ENCODE measurements around the gene XKR8. TPM values are rescaled to one million over a fixed set of nuclear protein-coding genes. Genes with fewer than 3 reads are reported as not detected.

Gene XKR8
- total and polyA plus RNA-seq, 4 experiments from 2014 or later = 13.1 to 24.7 (median 16.7) TPM

GRCh38 chr1:27961646-27962221 lies 2.0 kb downstream of the XKR8 start:
- Mint-ChIP-seq H3K9me3 (no peaks in the 10 kb centered on the region), H3K4me3 (peak overlapping the region; percentile 78 to 92 (median 88)), H3K27ac (peak overlapping the region; percentile 75 to 92 (median 81)), H3K27me3 (no peaks in the 10 kb centered on the region), H3K36me3 (peaks cover 13 to 26% of the 10 kb centered on the region in 2 donors), H3K4me1 (peaks cover 17 to 35% (median 25%) of the 10 kb centered on the region in 4 donors)
- H3K27me3 ChIP-seq (ENCODE audit: insufficient read depth, low read length) = no peaks in the 10 kb centered on the region
- no peak for DNase-seq
- ChIA-PET CTCF (ENCODE audit: partially characterized antibody) (interaction anchor here (1.0 to 1.8 kb wide), 5 partner anchors 15 to 21 kb away, joined by 3 to 4 read pairs (median 4); no protein-coding TSS in a partner anchor), POLR2A (ENCODE audit: partially characterized antibody) (interaction anchor here (1.3 kb wide), 1 partner anchor 127 kb away, joined by 3 read pairs; the partner anchor contains the start of gene EYA3)
- no peak overlapping the region for H3K4me3 ChIP-seq (ENCODE audit: low read length in 2 of 2)
- intact Hi-C loops (cut with micrococcal nuclease) = no loop called here
- H3K36me3 ChIP-seq (ENCODE audit: insufficient read depth, low read length) = peaks cover 15% of the 10 kb centered on the region
- no peaks in the 10 kb centered on the region for H3K9me3 ChIP-seq (ENCODE audit: control insufficient read depth in 1 of 2, low read length in 2 of 2)
- H3K27ac ChIP-seq (ENCODE audit: low read depth, low read length) = no peak overlapping the region
- peaks cover 32% of the 10 kb centered on the region for H3K4me1 ChIP-seq (ENCODE audit: insufficient read depth, low read length)

DNA sequence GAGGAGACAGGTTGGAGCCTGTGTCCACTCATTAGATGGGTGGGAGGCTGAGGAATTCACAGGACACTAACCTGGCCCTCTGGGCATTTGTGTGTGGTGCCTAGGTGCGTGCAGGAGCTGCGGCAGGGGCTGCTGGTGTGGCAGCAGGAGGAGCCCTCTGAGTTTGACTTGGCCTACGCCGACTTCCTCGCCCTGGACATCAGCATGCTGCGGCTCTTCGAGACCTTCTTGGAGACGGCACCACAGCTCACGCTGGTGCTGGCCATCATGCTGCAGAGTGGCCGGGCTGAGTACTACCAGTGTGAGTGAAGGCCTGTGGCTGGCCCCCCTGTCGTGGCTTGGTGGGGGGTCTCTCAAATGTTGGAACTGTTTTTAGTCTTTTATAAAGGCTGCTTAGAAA lies 3.6 kb downstream of the XKR8 start:
- no peaks in the 10 kb centered on the region for H3K9me3 ChIP-seq (ENCODE audit: control insufficient read depth in 1 of 2, low read length in 2 of 2)
- Mint-ChIP-seq H3K9me3 (no peaks in the 10 kb centered on the region), H3K27me3 (no peaks in the 10 kb centered on the region), H3K4me1 (peaks cover 16 to 38% (median 27%) of the 10 kb centered on the region in 4 donors), H3K36me3 (peaks cover 19 to 42% of the 10 kb centered on the region in 2 donors), H3K27ac (peak overlapping the region in 4 of 7 donors; percentile 21 to 56 (median 45)), H3K4me3 (no peak overlapping the region)
- CTCF ChIA-PET (ENCODE audit: partially characterized antibody) = interaction anchor here (1.6 kb wide), 1 partner anchor 17 kb away, joined by 4 read pairs; no protein-coding TSS in a partner anchor
- DNase-seq = no peak
- intact Hi-C loops (cut with micrococcal nuclease) = no loop called here
- peaks cover 30% of the 10 kb centered on the region for H3K4me1 ChIP-seq (ENCODE audit: insufficient read depth, low read length)
- no peaks in the 10 kb centered on the region for H3K27me3 ChIP-seq (ENCODE audit: insufficient read depth, low read length)
- no peak overlapping the region for H3K27ac ChIP-seq (ENCODE audit: low read depth, low read length)
- H3K4me3 ChIP-seq (ENCODE audit: low read length in 2 of 2) = no peak overlapping the region
- peaks cover 20% of the 10 kb centered on the region for H3K36me3 ChIP-seq (ENCODE audit: insufficient read depth, low read length)
- POLR2A ChIA-PET (ENCODE audit: partially characterized antibody) = interaction anchor here (0.8 kb wide), 1 partner anchor 90 kb away, joined by 3 read pairs; no protein-coding TSS in a partner anchor

- Mint-ChIP-seq H3K4me3 (no peak overlapping the region), H3K4me1 (peaks cover 17 to 42% (median 21%) of the 10 kb centered on the region in 4 donors), H3K9me3 (no peaks in the 10 kb centered on the region), H3K36me3 (peaks cover 19 to 49% of the 10 kb centered on the region in 2 donors), H3K27ac (peak overlapping the region in 1 of 7 donors; percentile 78), H3K27me3 (no peaks in the 10 kb centered on the region)
- Histone ChIP-seq H3K27me3 (ENCODE audit: insufficient read depth, low read length) (no peaks in the 10 kb centered on the region), H3K4me1 (ENCODE audit: insufficient read depth, low read length) (peaks cover 19% of the 10 kb centered on the region), H3K36me3 (ENCODE audit: insufficient read depth, low read length) (peaks cover 20% of the 10 kb centered on the region), H3K27ac (ENCODE audit: low read depth, low read length) (no peak overlapping the region), H3K4me3 (ENCODE audit: low read length in 2 of 2) (no peak overlapping the region), H3K9me3 (ENCODE audit: control insufficient read depth in 1 of 2, low read length in 2 of 2) (no peaks in the 10 kb centered on the region)
- no peak for DNase-seq
- intact Hi-C loops (cut with micrococcal nuclease) = no loop called here
- ChIA-PET POLR2A (ENCODE audit: partially characterized antibody) (no interaction called here), CTCF (ENCODE audit: partially characterized antibody) (no interaction called here)
These were observed 6.8 kb downstream of the XKR8 start for GRCh38 chr1:27966402-27967105.

DNA sequence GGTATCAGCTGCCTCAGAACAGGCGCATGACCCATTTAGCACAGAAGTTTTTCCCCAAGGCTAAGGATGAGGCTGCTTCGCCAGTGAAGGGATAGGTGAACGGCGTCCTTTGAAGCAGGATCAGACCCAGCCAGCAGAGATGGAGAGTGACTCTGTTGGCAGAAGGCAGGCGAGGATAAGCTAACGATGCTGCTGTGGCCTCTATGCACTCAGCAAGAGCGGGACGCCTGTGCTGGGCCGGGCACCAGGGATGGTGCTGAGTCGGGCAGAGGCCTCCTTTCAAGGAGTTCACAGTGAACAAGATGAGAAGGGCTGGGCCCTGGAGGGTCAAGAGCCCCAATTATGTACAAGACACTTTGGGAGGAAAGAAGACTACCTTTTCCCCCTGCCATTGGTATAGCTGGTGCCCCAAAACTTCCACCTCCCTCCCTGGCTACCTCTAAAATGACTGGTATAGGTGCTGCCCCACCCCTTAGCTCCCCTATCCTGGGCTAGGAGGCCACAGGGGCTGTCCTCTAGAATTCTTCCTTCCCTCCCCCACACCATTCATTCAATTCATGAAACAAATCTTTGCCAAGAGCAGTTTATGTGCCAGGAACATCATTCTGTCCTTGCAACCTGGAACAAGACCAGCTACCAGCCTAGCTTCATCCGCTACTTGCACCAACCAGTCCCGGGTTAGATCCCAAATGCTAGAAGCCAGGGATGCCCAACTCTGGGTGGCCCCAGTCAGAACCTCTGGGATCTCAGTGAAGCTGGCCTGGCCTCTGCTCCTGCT lies 7.5 kb downstream of the XKR8 start:
- intact Hi-C loops (cut with micrococcal nuclease) = no loop called here
- H3K27me3 Mint-ChIP-seq = no peaks in the 10 kb centered on the region
- H3K4me1 Mint-ChIP-seq = peaks cover 13 to 36% (median 16%) of the 10 kb centered on the region in 4 donors
- peaks cover 20% of the 10 kb centered on the region for H3K36me3 ChIP-seq (ENCODE audit: insufficient read depth, low read length)
- CTCF ChIA-PET (ENCODE audit: partially characterized antibody) = no interaction called here
- H3K36me3 Mint-ChIP-seq = peaks cover 19 to 49% of the 10 kb centered on the region in 2 donors
- POLR2A ChIA-PET (ENCODE audit: partially characterized antibody) = interaction anchor here (2.4 kb wide), 1 partner anchor 7 kb away, joined by 11 read pairs; the partner anchor contains the start of gene XKR8
- H3K4me3 ChIP-seq (ENCODE audit: low read length in 2 of 2) = no peak overlapping the region
- no peaks in the 10 kb centered on the region for H3K27me3 ChIP-seq (ENCODE audit: insufficient read depth, low read length)
- H3K9me3 ChIP-seq (ENCODE audit: control insufficient read depth in 1 of 2, low read length in 2 of 2) = no peaks in the 10 kb centered on the region
- no peak overlapping the region for H3K27ac ChIP-seq (ENCODE audit: low read depth, low read length)
- H3K9me3 Mint-ChIP-seq = no peaks in the 10 kb centered on the region
- no peak overlapping the region for H3K4me3 Mint-ChIP-seq
- peak overlapping the region in 5 of 7 donors; percentile 13 to 75 (median 36) for H3K27ac Mint-ChIP-seq
- peaks cover 13% of the 10 kb centered on the region for H3K4me1 ChIP-seq (ENCODE audit: insufficient read depth, low read length)
- no peak for DNase-seq

DNA sequence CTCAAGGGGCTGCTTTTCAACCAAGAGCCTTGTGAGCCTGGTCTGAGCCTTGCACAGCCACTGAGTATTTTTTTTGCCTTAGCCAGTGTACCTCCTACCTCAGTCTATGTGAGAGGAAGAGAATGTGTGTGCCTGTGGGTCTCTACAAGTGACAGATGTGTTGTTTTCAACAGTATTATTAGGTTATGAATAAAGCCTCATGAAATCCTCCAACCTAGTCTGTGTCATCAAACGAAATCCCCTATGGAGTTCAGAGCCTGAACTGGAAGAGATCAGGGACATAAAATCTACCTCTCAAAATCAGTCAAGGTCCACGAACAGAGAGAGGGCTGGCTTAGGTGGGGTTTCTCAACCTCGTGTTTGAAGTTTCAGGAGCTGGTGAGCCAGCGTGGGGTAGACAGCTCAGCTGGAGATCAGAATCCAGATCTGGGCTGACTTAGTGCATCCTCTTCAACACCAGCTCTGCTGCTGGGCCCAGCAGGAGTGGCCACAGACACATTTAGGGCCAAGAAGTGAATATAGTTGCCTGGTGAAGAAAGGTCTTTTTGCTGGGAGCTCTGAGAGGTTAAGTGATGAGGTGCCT lies 8.2 kb downstream of the XKR8 start:
- Histone ChIP-seq H3K27ac (ENCODE audit: low read depth, low read length) (no peak overlapping the region), H3K9me3 (ENCODE audit: control insufficient read depth in 1 of 2, low read length in 2 of 2) (no peaks in the 10 kb centered on the region), H3K4me3 (ENCODE audit: low read length in 2 of 2) (no peak overlapping the region), H3K4me1 (ENCODE audit: insufficient read depth, low read length) (peaks cover 13% of the 10 kb centered on the region), H3K36me3 (ENCODE audit: insufficient read depth, low read length) (peaks cover 21% of the 10 kb centered on the region), H3K27me3 (ENCODE audit: insufficient read depth, low read length) (no peaks in the 10 kb centered on the region)
- Mint-ChIP-seq H3K4me3 (no peak overlapping the region), H3K27ac (peak overlapping the region; percentile 13 to 88 (median 75)), H3K36me3 (peaks cover 19 to 47% of the 10 kb centered on the region in 2 donors), H3K27me3 (no peaks in the 10 kb centered on the region), H3K9me3 (no peaks in the 10 kb centered on the region), H3K4me1 (peaks cover 13 to 36% (median 15%) of the 10 kb centered on the region in 4 donors)
- intact Hi-C loops (cut with micrococcal nuclease) = no loop called here
- ChIA-PET POLR2A (ENCODE audit: partially characterized antibody) (interaction anchor here (1.0 to 2.4 kb wide), 2 partner anchors 8 to 90 kb away, joined by 3 to 11 read pairs; partner anchors contain the start of gene XKR8), CTCF (ENCODE audit: partially characterized antibody) (no interaction called here)
- DNase-seq = no peak

DNA sequence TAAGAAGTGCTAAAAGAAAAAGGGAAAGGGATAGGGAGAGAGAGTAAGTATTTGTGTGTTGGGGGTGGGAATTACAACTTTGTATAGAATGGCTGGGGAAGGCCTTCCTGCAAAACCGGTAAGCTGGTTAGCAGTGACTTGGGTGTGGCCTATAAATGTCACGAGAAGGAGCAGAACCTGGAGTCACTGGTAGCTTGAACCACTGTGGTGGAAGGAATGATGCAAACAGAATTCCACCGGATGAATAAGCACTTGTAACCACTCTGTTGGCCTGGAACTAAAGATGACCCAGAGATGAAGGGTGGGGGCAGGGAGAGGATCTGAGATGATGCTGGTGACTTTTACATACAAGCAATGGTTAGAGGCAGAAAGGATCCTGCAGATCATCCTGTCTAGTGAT lies 8.9 kb downstream of the XKR8 start:
- intact Hi-C loops (cut with micrococcal nuclease) = no loop called here
- H3K4me3 ChIP-seq (ENCODE audit: low read length in 2 of 2) = no peak overlapping the region
- ChIA-PET POLR2A (ENCODE audit: partially characterized antibody) (interaction anchor here (1.0 to 2.4 kb wide), 2 partner anchors 9 to 91 kb away, joined by 3 to 11 read pairs; partner anchors contain the start of gene XKR8), CTCF (ENCODE audit: partially characterized antibody) (no interaction called here)
- no peaks in the 10 kb centered on the region for H3K9me3 ChIP-seq (ENCODE audit: control insufficient read depth in 1 of 2, low read length in 2 of 2)
- Mint-ChIP-seq H3K27me3 (no peaks in the 10 kb centered on the region), H3K4me3 (peak overlapping the region in 1 of 8 donors; percentile 20), H3K36me3 (peaks cover 19 to 53% of the 10 kb centered on the region in 2 donors), H3K27ac (peak overlapping the region; percentile 10 to 88 (median 67)), H3K4me1 (peaks cover 13 to 41% (median 20%) of the 10 kb centered on the region in 4 donors), H3K9me3 (no peaks in the 10 kb centered on the region)
- DNase-seq = no peak
- H3K27ac ChIP-seq (ENCODE audit: low read depth, low read length) = no peak overlapping the region
- no peaks in the 10 kb centered on the region for H3K27me3 ChIP-seq (ENCODE audit: insufficient read depth, low read length)
- H3K4me1 ChIP-seq (ENCODE audit: insufficient read depth, low read length) = peaks cover 13% of the 10 kb centered on the region
- H3K36me3 ChIP-seq (ENCODE audit: insufficient read depth, low read length) = peaks cover 21% of the 10 kb centered on the region

All from CD4-positive, alpha-beta memory T cell (primary cell).